OCI-LY1 (cell line): ENCODE measurements around the gene A1BG.

ENCODE experiments used
- H2AFZ ChIP-seq: fragments of 200-600 bp; sonication (generic), shearing (Covaris generic); 2 replicates; pipeline ENCODE4 v1.6.0; 2014; ENCODE audit warnings: antibody characterized with exemption, mild to moderate bottlenecking, low read length
- H3F3A ChIP-seq: fragments of 200-600 bp; sonication (generic), shearing (Covaris generic); 2 replicates; pipeline ENCODE4 v1.6.0; 2014; ENCODE audit warnings: mild to moderate bottlenecking, antibody characterized with exemption, low read length, moderate library complexity; ENCODE audit not compliant: insufficient read depth
- H3K27ac ChIP-seq: fragments of 200-600 bp; sonication (generic); 2 replicates; pipeline ENCODE4 v1.5.1; 2014; ENCODE audit warnings: low read length, mixed run types, mild to moderate bottlenecking, low read depth; ENCODE audit not compliant: poor library complexity, severe bottlenecking
- H3K27me3 ChIP-seq: fragments of 200-600 bp; sonication (generic); 2 replicates; pipeline ENCODE4 v1.6.0; 2014; ENCODE audit warnings: antibody characterized with exemption, mild to moderate bottlenecking, low read length, moderate library complexity; ENCODE audit not compliant: insufficient read depth
- H3K36me3 ChIP-seq: fragments of 200-600 bp; sonication (generic); 2 replicates; pipeline ENCODE4 v1.6.1; 2014; ENCODE audit warnings: mild to moderate bottlenecking, antibody characterized with exemption, low read length, moderate library complexity, mixed read lengths; ENCODE audit not compliant: insufficient read depth
- H3K4me1 ChIP-seq: fragments of 200-600 bp; sonication (generic); 2 replicates; pipeline ENCODE4 v1.5.1; 2014; ENCODE audit warnings: mild to moderate bottlenecking, low read length, moderate library complexity; ENCODE audit not compliant: insufficient read depth, severe bottlenecking
- H3K4me2 ChIP-seq: fragments of 200-600 bp; sonication (generic), shearing (Covaris generic); 2 replicates; pipeline ENCODE4 v1.6.1; 2014; ENCODE audit warnings: low read length
- H3K4me3 ChIP-seq: fragments of 200-600 bp; sonication (generic); 2 replicates; pipeline ENCODE4 v1.5.1; 2014; ENCODE audit warnings: low read length, low read depth, mild to moderate bottlenecking, mixed read lengths; ENCODE audit not compliant: poor library complexity, severe bottlenecking
- H3K79me2 ChIP-seq: fragments of 200-600 bp; shearing (Covaris generic); 2 replicates; pipeline ENCODE4 v1.6.1; 2016; ENCODE audit warnings: mixed run types, low read length, mixed read lengths; ENCODE audit not compliant: insufficient read depth
- H3K9ac ChIP-seq: fragments of 200-600 bp; sonication (generic), shearing (Covaris generic); 2 replicates; pipeline ENCODE4 v1.6.1; 2014; ENCODE audit warnings: mild to moderate bottlenecking, low read length, mixed read lengths
- H3K9me2 ChIP-seq: fragments of 200-600 bp; sonication (generic), shearing (Covaris generic); 2 replicates; pipeline ENCODE4 v1.6.1; 2014; ENCODE audit warnings: low read depth, mild to moderate bottlenecking, low read length, mixed read lengths
- H3K9me3 ChIP-seq: fragments of 200-600 bp; shearing (Covaris generic); 2 replicates; pipeline ENCODE4 v1.6.1; 2014; ENCODE audit warnings: low read length, mixed read lengths
- H4K20me1 ChIP-seq: fragments of 200-600 bp; sonication (generic), shearing (Covaris generic); 2 replicates; pipeline ENCODE4 v1.6.0; 2016; ENCODE audit warnings: mild to moderate bottlenecking, low read length; ENCODE audit not compliant: insufficient read depth
- EZH2 ChIP-seq: fragments of 200-600 bp; sonication (generic), shearing (Covaris generic); IDR thresholded peaks from 2 replicates; pipeline ENCODE4 v1.8.0; 2017; ENCODE audit warnings: borderline replicate concordance, mixed run types, mild to moderate bottlenecking, antibody characterized with exemption, low read length, moderate library complexity, mixed read lengths
- TF ChIP-seq, protein P1 (sequence below): fragments of 200-600 bp; sonication (generic), shearing (Covaris generic); IDR thresholded peaks from 2 replicates; pipeline ENCODE4 v1.5.1; 2017; ENCODE audit warnings: mild to moderate bottlenecking, antibody characterized with exemption, low read length, moderate library complexity, mixed read lengths

Gene A1BG

DNA sequence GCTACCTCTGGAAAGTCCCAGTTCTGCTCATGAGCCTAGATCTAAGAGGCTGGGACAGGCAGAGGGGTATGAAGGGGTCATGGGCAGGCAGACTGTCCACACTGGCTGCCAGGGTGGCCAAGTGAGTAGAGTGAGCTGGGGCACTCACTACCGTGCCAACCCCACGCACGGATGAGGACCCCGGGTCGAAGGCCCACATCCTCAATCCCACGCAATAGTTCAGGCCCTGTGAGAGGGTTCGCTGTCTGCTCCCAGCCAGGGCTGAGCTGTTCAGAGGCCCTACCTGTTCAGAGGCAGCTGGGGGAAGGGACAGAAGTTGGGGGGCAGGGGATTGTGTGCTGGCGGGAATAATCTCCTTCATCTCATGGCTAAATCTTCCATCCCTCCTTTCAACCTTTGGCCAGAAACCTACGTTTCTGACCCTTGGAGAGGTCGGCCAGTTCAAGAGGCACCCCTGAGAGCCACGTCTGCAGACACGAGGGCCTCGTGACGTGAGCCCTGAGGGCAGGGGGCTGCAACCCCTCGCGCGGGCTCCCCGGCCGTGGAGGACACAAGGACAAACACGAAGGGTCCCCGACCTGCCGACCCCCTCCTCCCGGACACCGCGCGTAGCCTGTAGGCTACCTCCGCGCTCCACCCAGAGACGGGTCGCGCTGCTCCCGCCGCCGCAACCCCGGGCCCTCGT is 32.7 kb upstream of the A1BG start:
- Histone ChIP-seq H3K9me2 (no peaks in the 10 kb centered on the region), H3K9me3 (no peaks in the 10 kb centered on the region), H4K20me1 (no peaks in the 10 kb centered on the region), H3K36me3 (peaks cover 35% of the 10 kb centered on the region), H2AFZ (no peak overlapping the region), H3K9ac (peak overlapping the region; percentile 89), H3K79me2 (peaks cover 21% of the 10 kb centered on the region), H3K27ac (peak overlapping the region; percentile 88), H3K4me1 (peaks cover 53% of the 10 kb centered on the region), H3K4me3 (peak overlapping the region; percentile 98), H3K4me2 (peak overlapping the region; percentile 68), H3K27me3 (no peaks in the 10 kb centered on the region), H3F3A (0 out of 2 replicates have a peak, but pooled peaks cover 4% of the 10 kb centered on the region)
- TF ChIP-seq, protein P1, sequence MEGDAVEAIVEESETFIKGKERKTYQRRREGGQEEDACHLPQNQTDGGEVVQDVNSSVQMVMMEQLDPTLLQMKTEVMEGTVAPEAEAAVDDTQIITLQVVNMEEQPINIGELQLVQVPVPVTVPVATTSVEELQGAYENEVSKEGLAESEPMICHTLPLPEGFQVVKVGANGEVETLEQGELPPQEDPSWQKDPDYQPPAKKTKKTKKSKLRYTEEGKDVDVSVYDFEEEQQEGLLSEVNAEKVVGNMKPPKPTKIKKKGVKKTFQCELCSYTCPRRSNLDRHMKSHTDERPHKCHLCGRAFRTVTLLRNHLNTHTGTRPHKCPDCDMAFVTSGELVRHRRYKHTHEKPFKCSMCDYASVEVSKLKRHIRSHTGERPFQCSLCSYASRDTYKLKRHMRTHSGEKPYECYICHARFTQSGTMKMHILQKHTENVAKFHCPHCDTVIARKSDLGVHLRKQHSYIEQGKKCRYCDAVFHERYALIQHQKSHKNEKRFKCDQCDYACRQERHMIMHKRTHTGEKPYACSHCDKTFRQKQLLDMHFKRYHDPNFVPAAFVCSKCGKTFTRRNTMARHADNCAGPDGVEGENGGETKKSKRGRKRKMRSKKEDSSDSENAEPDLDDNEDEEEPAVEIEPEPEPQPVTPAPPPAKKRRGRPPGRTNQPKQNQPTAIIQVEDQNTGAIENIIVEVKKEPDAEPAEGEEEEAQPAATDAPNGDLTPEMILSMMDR = no peak
- no peak for TF ChIP-seq EZH2

DNA sequence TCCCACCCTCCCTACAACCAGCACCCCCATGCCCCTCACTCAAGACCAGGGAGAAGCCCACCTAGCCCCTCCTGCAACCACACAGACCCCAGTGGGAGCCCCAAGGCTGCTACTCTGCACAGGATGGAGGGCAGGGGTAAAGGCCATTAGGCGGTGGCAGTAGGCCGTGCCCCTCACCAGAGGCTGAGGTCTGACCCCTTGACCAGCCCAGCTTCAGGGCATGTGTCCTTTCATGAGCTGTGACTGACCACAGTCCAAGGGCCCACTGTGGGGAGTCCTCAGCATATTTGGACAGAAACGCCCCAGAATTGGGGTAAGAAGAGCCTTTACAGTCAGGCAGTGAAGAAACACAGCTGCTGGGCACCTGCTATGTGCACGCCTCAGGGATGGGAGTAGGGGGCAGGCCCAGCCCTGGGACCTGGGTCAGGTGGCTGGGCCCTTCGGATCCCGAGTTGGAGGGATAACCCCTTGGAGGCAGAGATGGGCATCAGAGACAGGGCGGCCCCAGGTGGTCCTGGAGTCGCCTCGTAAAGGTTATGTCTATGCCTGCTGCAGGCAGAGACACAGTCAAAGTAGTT is 32.1 kb upstream of the A1BG start:
- H3F3A ChIP-seq = 0 out of 2 replicates have a peak, but pooled peaks cover 4% of the 10 kb centered on the region
- H2AFZ ChIP-seq = no peak overlapping the region
- no peak for TF ChIP-seq EZH2
- TF ChIP-seq, protein P1 = no peak
- H3K36me3 ChIP-seq = peaks cover 29% of the 10 kb centered on the region
- H3K4me2 ChIP-seq = peak overlapping the region; percentile 68
- H3K9me2 ChIP-seq = no peaks in the 10 kb centered on the region
- H4K20me1 ChIP-seq = no peaks in the 10 kb centered on the region
- H3K27ac ChIP-seq = peak overlapping the region; percentile 88
- peak overlapping the region; percentile 98 for H3K4me3 ChIP-seq
- H3K79me2 ChIP-seq = peaks cover 21% of the 10 kb centered on the region
- no peaks in the 10 kb centered on the region for H3K27me3 ChIP-seq
- H3K4me1 ChIP-seq = peaks cover 49% of the 10 kb centered on the region
- H3K9ac ChIP-seq = peak overlapping the region; percentile 89
- no peaks in the 10 kb centered on the region for H3K9me3 ChIP-seq

DNA sequence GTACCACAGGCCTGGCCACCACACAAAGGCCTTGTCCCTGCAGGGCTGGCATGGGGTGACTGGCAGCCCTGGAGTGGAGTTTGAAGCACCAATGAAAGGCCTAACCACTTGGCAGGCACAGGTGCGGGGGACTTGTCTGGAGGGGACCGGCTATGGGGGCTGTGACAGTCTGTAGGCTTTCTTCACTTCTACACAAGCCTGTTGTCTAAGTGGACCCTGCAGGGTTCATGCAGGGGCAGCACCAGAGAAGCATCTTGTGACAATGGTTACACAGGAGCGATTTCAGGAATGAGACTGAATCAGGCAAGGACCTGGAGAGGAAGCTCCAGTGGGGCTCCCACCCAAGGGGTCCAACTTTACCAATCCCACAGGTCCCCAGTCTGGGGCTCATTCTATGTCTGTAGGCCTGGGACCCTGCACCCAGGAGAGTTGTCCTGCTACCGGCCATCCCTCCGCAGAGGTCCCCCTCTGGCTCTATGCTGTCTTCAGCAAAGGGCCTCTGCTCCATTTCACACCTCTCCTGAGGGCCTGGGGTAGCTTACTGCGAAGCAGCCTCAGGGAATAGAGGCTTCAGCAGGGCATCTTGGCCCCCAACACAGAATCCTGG is 29.8 kb upstream of the A1BG start:
- no peaks in the 10 kb centered on the region for H3F3A ChIP-seq
- H3K4me1 ChIP-seq = peaks cover 51% of the 10 kb centered on the region
- no peaks in the 10 kb centered on the region for H3K9me3 ChIP-seq
- no peak overlapping the region for H3K4me3 ChIP-seq
- no peaks in the 10 kb centered on the region for H4K20me1 ChIP-seq
- H3K36me3 ChIP-seq = peaks cover 8% of the 10 kb centered on the region
- no peaks in the 10 kb centered on the region for H3K27me3 ChIP-seq
- peak overlapping the region; percentile 18; the same call in 1 of the 2 replicates for H3K9ac ChIP-seq
- H3K27ac ChIP-seq = peak overlapping the region; percentile 63
- no peak overlapping the region for H2AFZ ChIP-seq
- peak overlapping the region; percentile 91; the same call in 1 of the 2 replicates for H3K4me2 ChIP-seq
- peaks cover 10% of the 10 kb centered on the region for H3K79me2 ChIP-seq
- no peaks in the 10 kb centered on the region for H3K9me2 ChIP-seq
- no peak for TF ChIP-seq EZH2
- TF ChIP-seq, protein P1 = no peak
